Measurements from ENCODE around the gene TBX2.

TBX2 gene

DNA sequence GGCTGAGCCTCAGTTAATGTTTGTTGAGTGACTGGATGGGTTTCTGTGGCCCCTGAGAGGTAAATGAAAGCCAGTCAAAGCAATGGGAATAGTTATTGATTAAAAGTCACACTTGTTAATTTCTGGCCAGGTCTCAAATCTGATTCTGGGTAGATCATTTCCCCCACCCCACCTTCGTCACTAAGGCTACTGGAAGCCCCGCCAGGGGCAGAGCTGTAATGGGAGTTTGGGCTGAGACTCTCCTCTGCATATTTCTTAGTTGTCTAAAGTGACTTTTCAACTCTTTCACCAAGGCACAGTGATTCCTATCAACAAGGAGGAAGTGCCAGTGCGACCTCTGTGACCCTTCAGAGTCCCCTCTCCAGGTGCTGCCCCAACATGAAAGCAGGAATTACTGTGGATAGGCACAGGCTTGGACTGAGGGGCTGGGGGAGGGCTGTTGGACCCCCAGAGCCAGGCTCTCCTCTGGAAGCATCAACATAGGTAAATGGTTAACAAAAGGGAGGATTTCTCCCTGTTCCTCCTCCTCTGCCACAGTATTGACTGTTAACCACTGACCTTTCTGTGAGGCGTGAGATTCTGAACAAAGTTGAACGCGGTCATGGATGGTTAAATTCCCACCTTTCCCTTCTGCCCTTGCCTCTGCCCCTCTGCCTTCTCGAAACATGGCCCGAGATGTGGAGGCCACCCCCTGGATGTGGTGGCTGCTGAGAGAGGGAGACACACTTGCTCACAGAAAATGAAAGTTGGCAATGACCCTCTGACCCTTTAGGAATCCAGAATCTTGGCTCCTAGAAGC, 20.8 kb upstream of the TBX2 start:
- Histone ChIP-seq H3K9ac (ENCODE audit: low read length) (no peak overlapping the region), H3K79me2 (ENCODE audit: insufficient read depth, low read length) (no peaks in the 10 kb centered on the region), H3K4me2 (ENCODE audit: low read length) (no peak overlapping the region), H3K4me3 (ENCODE audit: low read depth, low read length, poor library complexity, severe bottlenecking) (no peak overlapping the region), H3K9me3 (ENCODE audit: low read length) (no peaks in the 10 kb centered on the region), H3K27me3 (ENCODE audit: insufficient read depth, low read length) (no peaks in the 10 kb centered on the region), H3K4me1 (ENCODE audit: insufficient read depth, low read length, severe bottlenecking) (peaks cover 5% of the 10 kb centered on the region), H3F3A (ENCODE audit: insufficient read depth, low read length) (no peaks in the 10 kb centered on the region), H3K36me3 (ENCODE audit: insufficient read depth, low read length) (no peaks in the 10 kb centered on the region), H2AFZ (ENCODE audit: low read length) (no peak overlapping the region), H4K20me1 (ENCODE audit: insufficient read depth, low read length) (no peaks in the 10 kb centered on the region), H3K27ac (ENCODE audit: low read depth, low read length, poor library complexity, severe bottlenecking) (no peak overlapping the region), H3K9me2 (ENCODE audit: low read depth, low read length) (no peaks in the 10 kb centered on the region)
- TF ChIP-seq, protein P1, sequence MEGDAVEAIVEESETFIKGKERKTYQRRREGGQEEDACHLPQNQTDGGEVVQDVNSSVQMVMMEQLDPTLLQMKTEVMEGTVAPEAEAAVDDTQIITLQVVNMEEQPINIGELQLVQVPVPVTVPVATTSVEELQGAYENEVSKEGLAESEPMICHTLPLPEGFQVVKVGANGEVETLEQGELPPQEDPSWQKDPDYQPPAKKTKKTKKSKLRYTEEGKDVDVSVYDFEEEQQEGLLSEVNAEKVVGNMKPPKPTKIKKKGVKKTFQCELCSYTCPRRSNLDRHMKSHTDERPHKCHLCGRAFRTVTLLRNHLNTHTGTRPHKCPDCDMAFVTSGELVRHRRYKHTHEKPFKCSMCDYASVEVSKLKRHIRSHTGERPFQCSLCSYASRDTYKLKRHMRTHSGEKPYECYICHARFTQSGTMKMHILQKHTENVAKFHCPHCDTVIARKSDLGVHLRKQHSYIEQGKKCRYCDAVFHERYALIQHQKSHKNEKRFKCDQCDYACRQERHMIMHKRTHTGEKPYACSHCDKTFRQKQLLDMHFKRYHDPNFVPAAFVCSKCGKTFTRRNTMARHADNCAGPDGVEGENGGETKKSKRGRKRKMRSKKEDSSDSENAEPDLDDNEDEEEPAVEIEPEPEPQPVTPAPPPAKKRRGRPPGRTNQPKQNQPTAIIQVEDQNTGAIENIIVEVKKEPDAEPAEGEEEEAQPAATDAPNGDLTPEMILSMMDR (IDR thresholded peaks at IDR 0.05; ENCODE audit: low read length), result no peak
- no peak for TF ChIP-seq EZH2 (IDR thresholded peaks at IDR 0.05; ENCODE audit: borderline replicate concordance, low read length)

DNA sequence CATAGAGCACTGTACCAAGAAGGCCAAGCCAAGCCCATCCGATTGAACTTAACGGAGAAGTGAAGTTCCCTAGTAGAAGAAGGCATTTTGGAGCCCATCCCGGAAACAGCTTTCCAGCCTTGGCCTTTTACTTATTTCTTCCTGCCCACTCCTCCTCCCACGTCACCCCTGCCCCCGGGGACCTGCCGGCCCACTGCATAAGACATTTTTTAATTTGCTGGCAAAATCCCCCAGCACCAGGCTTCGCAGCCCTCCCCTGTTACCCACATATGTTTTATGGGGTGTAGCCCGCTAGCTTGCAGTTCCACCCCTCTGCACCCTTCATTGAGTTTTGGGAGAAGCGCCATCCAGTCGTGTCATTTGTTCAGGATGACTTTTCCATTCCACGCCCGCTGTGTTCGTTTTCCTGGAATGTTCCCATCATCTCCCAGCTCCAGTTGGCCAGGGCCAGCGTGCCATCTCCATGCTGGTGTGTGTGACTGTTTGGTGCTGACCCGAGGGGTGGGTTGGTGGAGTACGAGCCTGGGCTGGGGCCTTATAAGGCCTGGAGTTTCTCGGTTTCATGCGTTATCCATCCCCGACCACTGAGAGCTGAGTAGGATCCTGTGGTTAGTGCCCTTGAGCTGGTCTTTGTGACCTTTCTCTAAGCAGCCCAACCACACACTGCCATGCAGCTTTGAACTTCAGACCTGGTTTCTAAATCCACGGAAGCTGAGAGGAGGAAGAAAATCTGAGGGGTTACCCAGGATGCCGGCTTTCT, 20.0 kb upstream of the TBX2 start:
- Histone ChIP-seq H3K9me3 (ENCODE audit: low read length) (no peaks in the 10 kb centered on the region), H3K27me3 (ENCODE audit: insufficient read depth, low read length) (no peaks in the 10 kb centered on the region), H3K4me1 (ENCODE audit: insufficient read depth, low read length, severe bottlenecking) (no peaks in the 10 kb centered on the region), H3K4me3 (ENCODE audit: low read depth, low read length, poor library complexity, severe bottlenecking) (no peak overlapping the region), H3F3A (ENCODE audit: insufficient read depth, low read length) (no peaks in the 10 kb centered on the region), H3K4me2 (ENCODE audit: low read length) (no peak overlapping the region), H3K9ac (ENCODE audit: low read length) (no peak overlapping the region), H3K79me2 (ENCODE audit: insufficient read depth, low read length) (no peaks in the 10 kb centered on the region), H3K9me2 (ENCODE audit: low read depth, low read length) (no peaks in the 10 kb centered on the region), H3K27ac (ENCODE audit: low read depth, low read length, poor library complexity, severe bottlenecking) (no peak overlapping the region), H2AFZ (ENCODE audit: low read length) (no peak overlapping the region), H4K20me1 (ENCODE audit: insufficient read depth, low read length) (no peaks in the 10 kb centered on the region), H3K36me3 (ENCODE audit: insufficient read depth, low read length) (no peaks in the 10 kb centered on the region)
- TF ChIP-seq, protein P1 (IDR thresholded peaks at IDR 0.05; ENCODE audit: low read length), result no peak
- TF ChIP-seq EZH2 (IDR thresholded peaks at IDR 0.05; ENCODE audit: borderline replicate concordance, low read length), result no peak

DNA sequence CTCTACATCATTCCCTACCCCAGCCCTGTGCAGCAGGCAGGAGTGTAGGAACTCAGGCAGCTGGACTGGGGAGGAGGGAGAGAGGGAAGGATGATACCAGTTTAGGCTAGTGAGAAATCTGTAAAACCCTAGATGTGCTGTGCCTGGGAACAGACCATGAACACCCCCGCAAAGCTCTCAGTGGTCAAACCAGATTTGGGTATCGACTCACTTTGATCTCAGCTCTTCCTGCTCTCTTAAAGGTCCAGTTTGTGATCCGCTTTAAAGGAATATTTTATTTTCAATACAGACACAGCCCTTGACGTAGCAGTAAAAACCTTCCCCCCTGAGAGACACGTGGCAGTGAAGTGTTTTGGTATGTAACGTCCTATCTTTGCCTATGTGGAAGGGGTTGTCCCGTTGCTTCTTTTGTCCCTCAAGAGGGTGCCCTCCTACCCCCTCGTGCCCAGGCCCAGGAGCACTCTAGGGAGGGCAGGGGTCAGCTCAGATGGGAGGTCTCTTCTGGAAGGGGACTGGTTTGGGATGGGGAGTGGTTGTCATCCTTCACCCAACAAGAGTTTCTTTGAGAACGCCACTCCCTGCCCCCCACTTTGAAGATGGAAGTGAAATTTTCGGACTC, 19.3 kb upstream of the TBX2 start:
- H3K9me3 ChIP-seq (ENCODE audit: low read length), result no peaks in the 10 kb centered on the region
- no peak overlapping the region for H3K4me3 ChIP-seq (ENCODE audit: low read depth, low read length, poor library complexity, severe bottlenecking)
- TF ChIP-seq, protein P1 (IDR thresholded peaks at IDR 0.05; ENCODE audit: low read length), result no peak
- TF ChIP-seq EZH2 (IDR thresholded peaks at IDR 0.05; ENCODE audit: borderline replicate concordance, low read length), result no peak
- H3K9ac ChIP-seq (ENCODE audit: low read length), result no peak overlapping the region
- H3K9me2 ChIP-seq (ENCODE audit: low read depth, low read length), result no peaks in the 10 kb centered on the region
- H3K27ac ChIP-seq (ENCODE audit: low read depth, low read length, poor library complexity, severe bottlenecking), result no peak overlapping the region
- H3K27me3 ChIP-seq (ENCODE audit: insufficient read depth, low read length), result no peaks in the 10 kb centered on the region
- no peak overlapping the region for H2AFZ ChIP-seq (ENCODE audit: low read length)
- H3K36me3 ChIP-seq (ENCODE audit: insufficient read depth, low read length), result no peaks in the 10 kb centered on the region
- no peaks in the 10 kb centered on the region for H3K4me1 ChIP-seq (ENCODE audit: insufficient read depth, low read length, severe bottlenecking)
- H4K20me1 ChIP-seq (ENCODE audit: insufficient read depth, low read length), result no peaks in the 10 kb centered on the region
- H3K79me2 ChIP-seq (ENCODE audit: insufficient read depth, low read length), result no peaks in the 10 kb centered on the region
- H3F3A ChIP-seq (ENCODE audit: insufficient read depth, low read length), result no peaks in the 10 kb centered on the region
- H3K4me2 ChIP-seq (ENCODE audit: low read length), result no peak overlapping the region

All from OCI-LY1 (cell line).